ENCODE results near the gene TTLL11.

DNA sequence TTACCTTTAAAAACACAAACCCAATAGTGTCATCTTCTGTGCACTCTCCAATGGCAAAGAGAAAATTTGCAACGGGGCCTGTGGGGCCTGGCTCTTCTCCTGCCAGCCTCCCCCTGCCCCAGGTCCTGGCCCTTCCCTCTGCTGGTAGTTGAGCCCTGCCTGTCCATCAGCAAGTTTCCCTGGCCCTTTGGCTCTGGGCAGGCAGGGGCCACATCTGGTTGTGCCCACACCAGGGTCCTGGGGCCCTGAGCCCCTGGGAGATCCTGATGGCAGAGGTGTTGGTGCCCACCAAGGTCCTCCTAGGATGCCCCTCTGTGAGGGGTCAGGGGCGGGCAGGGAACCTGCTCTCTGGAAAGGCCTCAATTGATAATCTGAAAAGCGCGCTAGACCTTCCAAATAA lies 284.3 kb downstream of the TTLL11 start:
- no peak for TF ChIP-seq CTCF (IDR thresholded peaks at IDR 0.05)
- TF ChIP-seq POLR2A (IDR thresholded peaks at IDR 0.05): no peak

Measured in Peyer's patch (tissue), 4 donors.